Ectodermal cell (in vitro differentiated cells): Measurements from ENCODE around the gene NUDT1.

ENCODE experiments used
- H3K27ac ChIP-seq: 2 replicates; pipeline ENCODE4 v1.7.0; 2013; ENCODE audit warnings: mild to moderate bottlenecking, low read depth, low read length; ENCODE audit not compliant: insufficient read depth, poor library complexity, severe bottlenecking
- H3K27me3 ChIP-seq: 2 replicates; pipeline ENCODE4 v1.7.0; 2013; ENCODE audit warnings: mild to moderate bottlenecking, low read length; ENCODE audit not compliant: insufficient read depth, control insufficient read depth, poor library complexity, severe bottlenecking
- H3K36me3 ChIP-seq: one replicate; pipeline ENCODE4 v1.7.0; 2013; ENCODE audit warnings: low read length; ENCODE audit not compliant: control insufficient read depth, insufficient read depth
- H3K4me1 ChIP-seq: one replicate; pipeline ENCODE4 v1.7.0; 2013; ENCODE audit warnings: low read length; ENCODE audit not compliant: control insufficient read depth, insufficient read depth
- H3K4me3 ChIP-seq: 2 replicates; pipeline ENCODE4 v1.7.0; 2013; ENCODE audit warnings: low read depth, low read length, control low read depth; ENCODE audit not compliant: insufficient read depth
- H3K9me3 ChIP-seq: 2 replicates; pipeline ENCODE4 v1.7.0; 2013; ENCODE audit warnings: mild to moderate bottlenecking, low read length, moderate library complexity; ENCODE audit not compliant: control insufficient read depth
- WGBS, 2 experiments: methylation state at CpG; one replicate each; pipeline ENCODE4 v1.1.7; 2013; ENCODE audit warnings: missing lambda C conversion rate in 2 of 2; 5-methylcytosine and 5-hydroxymethylcytosine counted together

NUDT1 gene

DNA sequence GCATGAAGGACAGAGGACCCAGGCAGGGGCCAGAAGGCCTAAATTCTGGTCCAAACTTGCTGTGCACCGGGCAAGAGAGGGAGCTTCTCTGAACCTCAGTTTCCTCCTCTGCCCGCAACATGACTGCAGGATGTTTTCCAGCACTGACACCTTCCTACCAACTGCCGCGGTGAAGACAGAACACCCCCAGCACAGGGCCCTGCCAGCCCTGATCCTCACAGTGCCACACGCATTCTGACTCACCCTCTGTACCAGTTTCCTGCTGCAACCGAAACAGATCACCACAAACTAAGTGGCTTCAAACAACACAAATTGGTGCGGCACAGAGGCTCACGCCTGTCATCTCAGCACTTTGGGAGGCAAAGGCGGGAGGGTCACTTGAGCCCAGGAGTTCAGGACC lies 27.4 kb upstream of the NUDT1 start:
- no peaks in the 10 kb centered on the region for H3K27me3 ChIP-seq
- H3K4me3 ChIP-seq: no peak overlapping the region
- no peaks in the 10 kb centered on the region for H3K9me3 ChIP-seq
- no peaks in the 10 kb centered on the region for H3K4me1 ChIP-seq
- peaks cover 46% of the 10 kb centered on the region for H3K36me3 ChIP-seq
- 90 to 93% methylated on average over 9 of the region's 9 CpGs for WGBS, 2 experiments
- H3K27ac ChIP-seq: no peak overlapping the region

DNA sequence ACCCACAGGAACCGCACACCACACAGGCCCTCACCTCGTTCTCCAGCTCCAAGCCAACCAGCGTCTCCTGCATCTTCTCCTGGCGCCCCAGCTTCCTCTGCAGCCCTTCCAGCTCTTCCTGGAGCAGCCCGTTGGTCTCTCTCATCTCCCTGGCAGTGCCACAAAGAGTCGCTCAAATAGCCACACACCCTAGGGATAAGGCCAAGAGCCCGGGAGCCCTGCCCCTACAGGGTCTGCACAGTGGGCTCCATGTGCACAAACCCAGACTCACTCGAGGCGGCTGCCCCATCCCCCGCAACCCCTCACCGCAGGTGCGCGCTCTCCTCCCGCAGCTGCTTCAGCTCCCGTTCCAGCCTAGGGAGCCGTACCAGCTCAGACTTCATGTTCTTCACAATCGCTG lies 26.2 kb upstream of the NUDT1 start:
- H3K9me3 ChIP-seq: no peaks in the 10 kb centered on the region
- 94 to 96% methylated on average over 17 of the region's 17 CpGs for WGBS, 2 experiments
- H3K4me1 ChIP-seq: no peaks in the 10 kb centered on the region
- H3K4me3 ChIP-seq: no peak overlapping the region
- no peaks in the 10 kb centered on the region for H3K27me3 ChIP-seq
- H3K36me3 ChIP-seq: peaks cover 48% of the 10 kb centered on the region
- H3K27ac ChIP-seq: no peak overlapping the region

DNA sequence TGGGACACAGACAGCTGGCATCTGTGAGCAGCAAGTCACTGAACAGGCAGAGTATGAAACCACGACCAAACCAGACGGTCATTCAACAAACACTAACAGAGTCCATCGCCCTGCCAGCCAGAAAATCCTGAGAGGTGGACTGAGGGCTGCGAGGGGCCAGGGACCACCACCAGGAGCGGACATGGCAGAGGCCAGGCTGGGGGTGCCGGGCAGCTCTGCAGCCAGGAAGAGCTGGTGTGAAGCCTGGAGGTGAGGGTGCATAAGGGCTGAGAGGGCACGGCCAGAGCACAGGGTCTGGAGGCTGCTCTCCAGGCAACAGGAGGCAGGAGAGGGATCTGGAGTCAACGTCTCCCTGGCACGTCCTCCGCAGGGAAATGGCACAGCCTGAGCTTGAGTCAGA lies 24.8 kb upstream of the NUDT1 start:
- Histone ChIP-seq H3K4me1 (no peaks in the 10 kb centered on the region), H3K36me3 (peaks cover 47% of the 10 kb centered on the region), H3K27me3 (no peaks in the 10 kb centered on the region), H3K4me3 (no peak overlapping the region), H3K9me3 (no peaks in the 10 kb centered on the region), H3K27ac (no peak overlapping the region)
- WGBS, 2 experiments: 90 to 91% methylated on average over 10 of the region's 10 CpGs

DNA sequence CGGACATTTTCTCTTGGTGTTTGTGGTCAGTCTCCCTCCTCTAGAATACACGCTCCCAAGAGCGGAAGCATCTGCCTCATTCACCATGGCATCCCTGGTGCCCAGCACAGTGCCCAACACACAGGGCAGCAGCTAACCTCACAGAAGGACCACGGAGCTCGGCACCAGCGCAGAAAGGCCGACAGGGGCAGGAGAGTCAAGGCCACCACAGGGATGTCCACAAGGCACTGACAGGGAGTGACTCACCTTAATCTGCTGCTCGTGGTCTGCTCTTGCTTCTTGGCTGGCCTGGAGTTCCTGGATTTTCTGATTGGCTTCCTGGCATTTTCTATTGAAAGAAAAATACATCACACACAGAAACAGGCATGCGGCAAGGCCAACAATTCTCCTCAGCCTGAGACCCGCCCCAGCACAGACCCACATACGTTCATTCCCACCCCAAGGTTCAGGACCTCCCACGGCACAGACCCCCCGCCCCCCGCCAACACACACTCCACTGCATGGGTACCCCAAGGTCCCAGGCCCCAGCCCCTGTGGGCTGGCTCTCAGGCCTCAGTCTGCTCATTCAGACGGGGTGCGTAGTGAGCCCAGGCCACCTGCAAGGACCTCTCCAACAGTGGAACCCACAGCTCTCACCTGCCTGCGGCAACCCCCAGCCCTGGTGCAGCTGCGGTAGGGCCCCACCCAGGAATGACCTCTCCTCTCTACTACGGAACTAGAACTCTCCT lies 24.1 kb upstream of the NUDT1 start:
- no peaks in the 10 kb centered on the region for H3K9me3 ChIP-seq
- no peak overlapping the region for H3K4me3 ChIP-seq
- H3K36me3 ChIP-seq: peaks cover 46% of the 10 kb centered on the region
- H3K27ac ChIP-seq: no peak overlapping the region
- H3K27me3 ChIP-seq: no peaks in the 10 kb centered on the region
- WGBS, 2 experiments: 92 to 94% methylated on average over 19 of the region's 19 CpGs
- no peaks in the 10 kb centered on the region for H3K4me1 ChIP-seq

DNA sequence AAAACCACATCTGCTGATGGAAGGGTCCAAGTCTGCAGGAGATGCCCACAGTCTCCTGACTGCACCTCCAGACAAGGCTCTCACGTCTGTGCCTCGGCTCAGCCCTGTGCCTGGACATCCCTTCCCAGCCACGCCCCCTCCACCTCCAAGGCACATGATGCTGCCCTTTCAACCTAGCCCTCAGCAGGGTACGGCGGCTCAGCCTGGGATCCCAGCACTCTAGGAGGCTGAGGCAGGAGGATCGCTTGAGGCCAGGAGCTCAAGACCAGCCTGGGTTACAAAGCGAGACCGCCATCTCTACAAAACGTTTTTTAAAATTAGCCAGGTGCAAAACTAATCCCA lies 23.6 kb upstream of the NUDT1 start:
- Histone ChIP-seq H3K36me3 (peaks cover 43% of the 10 kb centered on the region), H3K27me3 (no peaks in the 10 kb centered on the region), H3K27ac (no peak overlapping the region), H3K9me3 (no peaks in the 10 kb centered on the region), H3K4me3 (no peak overlapping the region), H3K4me1 (no peaks in the 10 kb centered on the region)
- 90 to 93% methylated on average over 9 of the region's 9 CpGs for WGBS, 2 experiments

DNA sequence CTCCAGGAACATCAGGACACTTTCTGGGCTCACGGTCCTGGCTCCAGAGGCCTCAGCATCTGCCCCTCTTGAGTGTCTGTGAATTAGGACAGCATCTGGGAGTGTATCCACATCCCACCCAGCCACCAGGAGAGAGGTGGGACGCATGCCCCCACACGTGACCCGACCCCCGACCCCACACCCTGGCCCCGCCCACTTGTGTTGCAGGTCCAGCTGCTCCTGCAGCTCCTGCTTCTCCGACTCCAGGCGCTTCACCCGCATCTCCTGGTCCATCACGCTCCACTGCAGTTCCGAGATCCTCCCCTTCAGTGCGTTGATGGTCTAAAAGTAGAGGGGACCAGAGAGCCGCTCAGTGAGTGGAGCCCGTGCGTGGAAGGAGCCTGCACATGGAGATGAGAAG lies 22.9 kb upstream of the NUDT1 start:
- Histone ChIP-seq H3K9me3 (no peaks in the 10 kb centered on the region), H3K27ac (no peak overlapping the region), H3K4me3 (no peak overlapping the region), H3K27me3 (no peaks in the 10 kb centered on the region), H3K36me3 (peaks cover 43% of the 10 kb centered on the region), H3K4me1 (no peaks in the 10 kb centered on the region)
- WGBS, 2 experiments: 95% methylated on average over 15 of the region's 15 CpGs

DNA sequence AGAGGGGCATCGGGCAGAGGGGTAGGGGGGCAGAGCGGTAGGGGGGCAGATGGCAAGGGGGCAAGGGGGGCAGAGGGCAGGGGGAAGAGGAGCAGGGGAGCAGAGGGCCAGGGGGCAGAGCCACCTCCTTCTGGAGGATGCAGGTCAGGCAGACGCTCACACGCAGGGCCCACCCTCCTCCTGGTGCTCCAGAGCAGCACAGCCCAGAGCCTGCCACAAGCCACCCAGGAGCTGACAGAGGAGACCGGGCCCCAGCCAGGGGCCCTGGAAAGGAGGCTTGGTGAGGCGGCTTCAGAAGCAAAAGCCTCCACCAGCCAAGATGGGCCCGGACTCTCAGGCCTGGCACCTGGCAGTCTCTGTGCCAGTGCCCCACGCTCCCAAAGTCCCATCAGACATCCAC lies 22.4 kb upstream of the NUDT1 start:
- 95 to 97% methylated on average over 7 to 8 of the region's 8 CpGs for WGBS, 2 experiments
- H3K4me3 ChIP-seq: no peak overlapping the region
- H3K9me3 ChIP-seq: no peaks in the 10 kb centered on the region
- no peaks in the 10 kb centered on the region for H3K4me1 ChIP-seq
- H3K36me3 ChIP-seq: peaks cover 38% of the 10 kb centered on the region
- no peak overlapping the region for H3K27ac ChIP-seq
- H3K27me3 ChIP-seq: no peaks in the 10 kb centered on the region

DNA sequence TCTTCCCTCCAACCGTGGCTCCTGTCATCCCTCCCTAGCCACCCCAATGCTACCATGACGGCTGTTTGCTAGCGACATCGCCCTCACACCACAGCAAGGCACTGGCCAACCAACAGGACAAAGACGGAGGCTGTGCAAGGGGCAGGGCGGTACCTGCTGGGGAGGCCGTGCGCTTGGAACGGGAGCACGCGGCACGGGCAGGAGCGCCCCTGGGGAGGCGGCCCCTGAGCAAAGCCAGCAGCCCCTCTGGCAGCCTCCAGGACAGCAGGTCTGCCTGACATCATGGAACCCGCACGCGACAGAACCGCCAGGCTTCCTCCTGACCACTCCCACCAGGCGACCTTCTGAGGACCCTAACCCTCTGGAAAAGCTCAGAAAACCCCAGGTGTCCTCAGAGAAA lies 22.0 kb upstream of the NUDT1 start:
- peaks cover 35% of the 10 kb centered on the region for H3K36me3 ChIP-seq
- H3K4me1 ChIP-seq: no peaks in the 10 kb centered on the region
- no peaks in the 10 kb centered on the region for H3K27me3 ChIP-seq
- H3K9me3 ChIP-seq: no peaks in the 10 kb centered on the region
- H3K27ac ChIP-seq: no peak overlapping the region
- 95% methylated on average over 19 of the region's 19 CpGs for WGBS, 2 experiments
- no peak overlapping the region for H3K4me3 ChIP-seq

DNA sequence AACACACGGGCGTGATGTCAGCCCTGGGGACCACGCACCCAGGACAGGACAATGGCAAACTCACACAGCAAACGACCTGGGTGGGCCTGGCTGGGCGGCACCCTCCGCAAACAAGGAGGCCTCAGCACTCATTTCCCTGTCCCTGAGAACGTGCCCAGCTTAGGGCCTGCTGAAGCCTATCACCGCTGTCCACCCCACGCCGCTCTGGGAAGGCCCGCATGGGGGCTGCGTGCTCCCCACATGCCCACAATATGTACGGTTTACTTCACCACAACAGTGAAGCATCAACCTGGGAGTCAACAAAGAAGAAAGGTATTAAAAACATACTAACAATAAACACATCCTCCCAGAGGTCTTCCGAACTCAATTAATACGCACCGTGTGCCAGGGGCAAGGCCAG lies 21.5 kb upstream of the NUDT1 start:
- Histone ChIP-seq H3K4me1 (no peaks in the 10 kb centered on the region), H3K4me3 (no peak overlapping the region), H3K27me3 (no peaks in the 10 kb centered on the region), H3K36me3 (peaks cover 35% of the 10 kb centered on the region), H3K27ac (no peak overlapping the region), H3K9me3 (no peaks in the 10 kb centered on the region)
- WGBS, 2 experiments: 94 to 96% methylated on average over 16 of the region's 16 CpGs

DNA sequence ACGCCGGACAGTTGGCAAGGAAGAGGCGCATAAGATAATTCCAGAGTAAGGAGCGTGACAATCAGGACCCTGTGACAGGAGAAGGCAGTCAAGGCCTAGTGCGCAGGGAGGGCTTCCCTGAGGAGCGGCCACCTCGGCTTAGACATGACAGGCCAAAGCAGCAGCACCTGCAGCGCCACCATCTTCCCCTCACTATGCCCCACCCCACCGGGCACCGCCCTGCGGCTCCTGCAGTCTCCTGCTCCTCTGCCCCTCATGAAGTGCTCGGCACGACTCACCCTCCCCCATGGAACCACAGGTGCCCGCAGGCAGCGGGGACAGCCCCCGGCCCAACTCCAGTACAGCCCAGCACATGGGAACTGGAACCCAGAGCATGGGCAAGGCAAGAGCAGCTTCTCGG lies 21.1 kb upstream of the NUDT1 start:
- WGBS, 2 experiments: 90% methylated on average over 17 of the region's 17 CpGs
- peaks cover 35% of the 10 kb centered on the region for H3K36me3 ChIP-seq
- no peak overlapping the region for H3K27ac ChIP-seq
- no peak overlapping the region for H3K4me3 ChIP-seq
- no peaks in the 10 kb centered on the region for H3K9me3 ChIP-seq
- H3K27me3 ChIP-seq: no peaks in the 10 kb centered on the region
- H3K4me1 ChIP-seq: no peaks in the 10 kb centered on the region

DNA sequence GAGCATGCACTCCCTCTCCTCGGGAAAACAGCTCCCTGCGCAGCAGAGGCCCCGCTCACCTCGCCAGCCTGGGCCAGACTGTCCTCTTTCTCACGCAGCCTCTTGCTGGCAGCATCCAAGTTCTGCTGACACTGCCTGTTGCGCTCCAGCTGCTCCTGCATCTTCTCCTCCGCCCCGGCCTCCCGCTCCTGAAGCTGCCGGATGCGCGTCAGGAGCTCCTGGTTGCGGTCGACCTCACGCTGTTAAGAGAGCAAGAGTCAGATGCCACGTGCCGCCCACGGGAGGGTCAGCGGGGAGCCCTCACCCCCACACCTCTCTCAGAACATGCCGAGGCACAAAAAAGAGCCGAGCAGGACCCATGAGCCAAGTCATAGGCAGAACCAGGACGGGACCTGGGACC lies 19.5 kb upstream of the NUDT1 start:
- no peak overlapping the region for H3K27ac ChIP-seq
- WGBS, 2 experiments: 92 to 94% methylated on average over 22 of the region's 22 CpGs
- no peaks in the 10 kb centered on the region for H3K4me1 ChIP-seq
- no peak overlapping the region for H3K4me3 ChIP-seq
- H3K9me3 ChIP-seq: no peaks in the 10 kb centered on the region
- peaks cover 35% of the 10 kb centered on the region for H3K36me3 ChIP-seq
- H3K27me3 ChIP-seq: no peaks in the 10 kb centered on the region
